Thoracic aorta (tissue), 2 donors: ENCODE measurements around the gene CYP26C1. TPM values are rescaled to one million over a fixed set of nuclear protein-coding genes. Genes with fewer than 3 reads are reported as not detected.

Source experiments
- ATAC-seq: fragments of 150-250 bp; one replicate; pipeline ENCODE4 v1.8.0; 2017; ENCODE audit warnings: low read depth; ENCODE audit not compliant: insufficient number of reproducible peaks, low FRiP score
- DNase-seq: peaks from one replicate; pipeline ENCODE4 v3.0.0-alpha.2; 2020; ENCODE audit warnings: low spot score
- H3K27ac ChIP-seq, 2 donors: fragments of 200-600 bp; sonication (generic); 1 replicate in 1 of 2; 2 replicates in 1 of 2; pipeline ENCODE4 v1.5.1; 2016; ENCODE audit warnings: mild to moderate bottlenecking in 2 of 2, moderate library complexity in 2 of 2
- H3K27me3 ChIP-seq: fragments of 200-600 bp; sonication (generic); replicated peaks from 2 replicates; pipeline ENCODE4 v1.6.0; 2016; ENCODE audit warnings: mild to moderate bottlenecking; ENCODE audit not compliant: insufficient read depth
- H3K36me3 ChIP-seq: fragments of 200-600 bp; sonication (generic); one replicate; pipeline ENCODE4 v1.5.1; 2016
- H3K4me1 ChIP-seq, 2 donors: fragments of 200-600 bp; sonication (generic); 1 replicate in 1 of 2; 2 replicates in 1 of 2; pipeline versions ENCODE4 v1.5.1 to v1.6.0; 2016; ENCODE audit warnings: low read depth in 2 of 2, mild to moderate bottlenecking in 1 of 2; ENCODE audit not compliant: control insufficient read depth in 1 of 2
- H3K4me3 ChIP-seq: fragments of 200-600 bp; sonication (generic); 2 replicates; pipeline ENCODE4 v1.5.1; 2016; ENCODE audit warnings: mild to moderate bottlenecking
- H3K9me3 ChIP-seq: fragments of 200-600 bp; sonication (generic); 2 replicates; pipeline ENCODE4 v1.5.1; 2016
- CTCF ChIP-seq: fragments of 200-600 bp; sonication (generic); IDR thresholded peaks from one replicate; pipeline ENCODE4 v1.5.1; 2019; ENCODE audit warnings: antibody characterized with exemption
- total RNA-seq, 2 donors: library from RNA; depleted of rRNA; stranded (reverse); fragments of >200 nt; gene quantifications; one replicate each; pipeline versions ENCODE4 v1.1.0 to v1.2.3, GENCODE V29; 2016

CYP26C1 gene
- total RNA-seq, 2 donors from 2014 or later = 0.35 TPM; not detected in 1

DNA sequence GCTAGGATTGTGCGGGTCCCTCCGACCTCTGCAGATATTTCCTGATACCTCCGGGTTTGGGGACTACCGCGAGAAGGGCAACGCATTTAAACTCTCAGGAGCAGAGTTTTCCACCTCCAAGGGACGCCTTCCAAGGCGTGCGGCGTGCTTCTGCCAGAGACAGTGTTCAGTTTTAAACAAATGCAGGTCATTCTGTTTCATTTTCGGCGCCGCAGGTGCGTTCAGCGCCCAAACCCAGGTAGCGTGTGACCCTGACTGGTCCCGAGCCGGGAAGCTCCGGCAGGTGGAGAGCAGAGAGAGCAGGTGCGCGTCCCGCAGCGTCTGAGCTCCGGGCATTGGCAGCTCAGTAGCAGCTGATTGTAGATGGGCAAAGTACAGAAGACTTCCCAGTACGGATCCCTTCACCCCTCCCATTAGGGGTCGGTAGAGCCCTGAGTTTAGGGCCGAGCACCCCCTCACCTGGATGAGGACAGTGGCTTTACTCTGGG, 11.7 kb downstream of the CYP26C1 start:
- Histone ChIP-seq H3K36me3 (no peaks in the 10 kb centered on the region), H3K9me3 (no peaks in the 10 kb centered on the region), H3K4me1 (peaks cover 33 to 50% of the 10 kb centered on the region in 2 donors), H3K27ac (no peak overlapping the region), H3K27me3 (peaks cover 8% of the 10 kb centered on the region), H3K4me3 (peak overlapping the region; percentile 74)
- TF ChIP-seq CTCF = no peak
- DNase-seq (no peak), ATAC-seq (no peak)

DNA sequence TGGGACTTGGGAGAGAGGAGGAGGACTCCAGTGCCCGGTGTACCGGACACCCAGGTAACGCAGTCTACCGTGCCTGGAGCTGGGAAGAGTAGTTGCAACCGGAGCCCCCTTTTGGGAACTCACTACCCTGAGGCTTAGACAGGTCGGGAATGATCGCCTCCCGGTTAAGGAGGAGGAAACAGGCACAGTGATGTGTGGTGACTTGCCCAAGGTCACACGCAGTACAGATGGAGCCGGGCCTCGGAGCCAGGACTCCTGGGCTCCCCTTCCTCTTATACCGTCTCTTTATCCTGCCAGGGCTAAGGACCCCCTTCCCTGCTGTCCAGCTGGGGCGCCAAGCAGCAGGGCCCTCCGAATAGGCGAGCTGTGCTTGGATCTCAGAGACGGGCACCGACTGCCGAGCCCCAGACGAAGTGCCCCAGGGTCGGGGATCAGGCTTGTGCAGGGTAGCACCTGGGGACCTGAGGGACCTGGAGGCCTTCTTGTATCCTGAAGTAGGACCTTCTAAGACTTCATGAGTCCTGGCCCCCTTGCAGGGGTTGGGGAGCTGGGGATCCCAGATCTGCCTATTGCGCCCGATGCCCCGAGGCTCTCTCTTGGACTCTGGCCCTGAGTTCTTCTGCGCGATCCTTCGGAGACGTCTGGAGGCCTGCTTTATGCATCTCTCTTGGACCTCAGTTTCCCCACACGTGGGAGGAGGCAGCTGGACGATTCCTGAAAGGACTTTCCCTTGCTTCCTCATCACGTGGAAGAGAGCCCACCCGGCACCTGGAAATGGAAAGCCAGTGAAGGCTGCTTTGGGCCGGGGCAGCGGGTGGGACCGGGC, 12.3 kb downstream of the CYP26C1 start:
- no peaks in the 10 kb centered on the region for H3K9me3 ChIP-seq
- ATAC-seq (no peak), DNase-seq (no peak)
- TF ChIP-seq CTCF = no peak
- H3K27me3 ChIP-seq = peaks cover 8% of the 10 kb centered on the region
- peak overlapping the region; percentile 74 for H3K4me3 ChIP-seq
- H3K36me3 ChIP-seq = no peaks in the 10 kb centered on the region
- no peak overlapping the region for H3K27ac ChIP-seq
- H3K4me1 ChIP-seq = peaks cover 33 to 48% of the 10 kb centered on the region in 2 donors

DNA sequence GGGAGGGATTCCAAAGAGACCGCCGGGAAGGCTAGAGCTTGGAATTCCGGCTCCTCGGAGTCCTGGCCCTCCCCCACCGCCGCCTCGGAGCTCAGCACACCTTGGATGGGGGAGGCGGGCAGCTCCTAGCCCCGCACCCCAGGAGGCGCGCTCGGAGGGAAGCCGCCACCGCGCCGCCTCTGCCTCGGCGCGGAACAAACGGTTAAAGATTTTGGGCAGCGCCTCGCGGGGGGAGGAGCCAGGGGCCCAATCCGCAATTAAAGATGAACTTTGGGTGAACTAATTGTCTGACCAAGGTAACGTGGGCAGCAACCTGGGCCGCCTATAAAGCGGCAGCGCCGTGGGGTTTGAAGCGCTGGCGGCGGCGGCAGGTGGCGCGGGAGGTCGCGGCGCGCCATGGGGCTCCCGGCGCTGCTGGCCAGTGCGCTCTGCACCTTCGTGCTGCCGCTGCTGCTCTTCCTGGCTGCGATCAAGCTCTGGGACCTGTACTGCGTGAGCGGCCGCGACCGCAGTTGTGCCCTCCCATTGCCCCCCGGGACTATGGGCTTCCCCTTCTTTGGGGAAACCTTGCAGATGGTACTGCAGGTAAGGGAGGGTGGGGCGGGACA, 13.0 kb downstream of the CYP26C1 start, which contains the start of gene CYP26A1:
TSS of gene CYP26A1 (plus strand) at position 355 of the 608 bp plus-strand sequence. CDS start at position 397, 42 bp downstream.
- no peak for ATAC-seq
- Histone ChIP-seq H3K9me3 (no peaks in the 10 kb centered on the region), H3K27ac (no peak within 1 kb of the TSS), H3K4me1 (peaks cover 28 to 41% of the 10 kb centered on the region in 2 donors), H3K27me3 (peaks cover 8% of the 10 kb centered on the region), H3K4me3 (peak within 1 kb of the TSS; percentile 74), H3K36me3 (no peaks in the 10 kb centered on the region)
- TF ChIP-seq CTCF = no peak
- no peak for DNase-seq

- peaks cover 8% of the 10 kb centered on the region for H3K27me3 ChIP-seq
- no peaks in the 10 kb centered on the region for H3K36me3 ChIP-seq
- ATAC-seq (no peak), DNase-seq (no peak)
- H3K9me3 ChIP-seq = no peaks in the 10 kb centered on the region
- peak overlapping the region; percentile 74 for H3K4me3 ChIP-seq
- H3K4me1 ChIP-seq = peaks cover 25 to 36% of the 10 kb centered on the region in 2 donors
- H3K27ac ChIP-seq = no peak overlapping the region
- TF ChIP-seq CTCF = no peak
These were observed 13.6 kb downstream of the CYP26C1 start for GRCh38 chr10:93074147-93074596.
